Activated CD4-positive, alpha-beta T cell treated with anti-CD3 and anti-CD28 coated beads for 36 hours (primary cell): Measurements from ENCODE around the gene SELENON. TPM values are rescaled to one million over a fixed set of nuclear protein-coding genes. Genes with fewer than 3 reads are reported as not detected.

Experiments
- ATAC-seq: fragments of 200-7000 bp; cut with Tn5 transposase; one replicate; pipeline ENCODE4 v1.10.0; 2021; ENCODE audit warnings: mild to moderate bottlenecking, moderate library complexity
- CTCF ChIA-PET: fragments of 350-600 bp; sonication (Branson Sonifier 250); formaldehyde crosslinking; loops from one replicate; lab custom pipeline; 2021; ENCODE audit warnings: antibody characterized with exemption; lab: Charles Lee
- POLR2A ChIA-PET: fragments of 350-600 bp; sonication (Branson Sonifier 250); formaldehyde crosslinking; loops from one replicate; lab custom pipeline; 2021; ENCODE audit warnings: antibody characterized with exemption, inconsistent platforms; lab: Charles Lee
- DNase-seq: peaks from one replicate; pipeline ENCODE4 v3.0.0-alpha.2; 2020
- H3K27ac Mint-ChIP-seq: one replicate; pipeline ENCODE4 v1.8.0; 2021; ENCODE audit warnings: mixed read lengths
- H3K27me3 Mint-ChIP-seq: one replicate; pipeline ENCODE4 v1.8.0; 2021; ENCODE audit warnings: mixed read lengths
- H3K36me3 Mint-ChIP-seq: one replicate; pipeline ENCODE4 v1.8.0; 2021; ENCODE audit warnings: low read depth, mixed read lengths
- H3K4me1 Mint-ChIP-seq: one replicate; pipeline ENCODE4 v1.8.0; 2021; ENCODE audit warnings: mixed read lengths
- H3K4me3 Mint-ChIP-seq: one replicate; pipeline ENCODE4 v1.8.0; 2021; ENCODE audit warnings: mild to moderate bottlenecking, moderate library complexity, mixed read lengths
- H3K9me3 Mint-ChIP-seq: one replicate; pipeline ENCODE4 v1.8.0; 2021; ENCODE audit warnings: low read depth, mixed read lengths
- intact Hi-C, 2 experiments: fragments of 100-400 bp; cut with DNase I in 1 of 2; cut with micrococcal nuclease in 1 of 2; formaldehyde crosslinking; loops; one replicate each; pipeline versions ENCODE4 v1.14.2 to v1.15.1; 2022 to 2024; cut with DNase I, micrococcal nuclease
- total RNA-seq, 2 experiments: library from RNA; stranded (reverse); gene quantifications; one replicate each; pipeline ENCODE4 v1.2.3, GENCODE V29; 2021

The SELENON gene
- total RNA-seq, 2 experiments from 2014 or later = 31.5 to 33.5 TPM

DNA sequence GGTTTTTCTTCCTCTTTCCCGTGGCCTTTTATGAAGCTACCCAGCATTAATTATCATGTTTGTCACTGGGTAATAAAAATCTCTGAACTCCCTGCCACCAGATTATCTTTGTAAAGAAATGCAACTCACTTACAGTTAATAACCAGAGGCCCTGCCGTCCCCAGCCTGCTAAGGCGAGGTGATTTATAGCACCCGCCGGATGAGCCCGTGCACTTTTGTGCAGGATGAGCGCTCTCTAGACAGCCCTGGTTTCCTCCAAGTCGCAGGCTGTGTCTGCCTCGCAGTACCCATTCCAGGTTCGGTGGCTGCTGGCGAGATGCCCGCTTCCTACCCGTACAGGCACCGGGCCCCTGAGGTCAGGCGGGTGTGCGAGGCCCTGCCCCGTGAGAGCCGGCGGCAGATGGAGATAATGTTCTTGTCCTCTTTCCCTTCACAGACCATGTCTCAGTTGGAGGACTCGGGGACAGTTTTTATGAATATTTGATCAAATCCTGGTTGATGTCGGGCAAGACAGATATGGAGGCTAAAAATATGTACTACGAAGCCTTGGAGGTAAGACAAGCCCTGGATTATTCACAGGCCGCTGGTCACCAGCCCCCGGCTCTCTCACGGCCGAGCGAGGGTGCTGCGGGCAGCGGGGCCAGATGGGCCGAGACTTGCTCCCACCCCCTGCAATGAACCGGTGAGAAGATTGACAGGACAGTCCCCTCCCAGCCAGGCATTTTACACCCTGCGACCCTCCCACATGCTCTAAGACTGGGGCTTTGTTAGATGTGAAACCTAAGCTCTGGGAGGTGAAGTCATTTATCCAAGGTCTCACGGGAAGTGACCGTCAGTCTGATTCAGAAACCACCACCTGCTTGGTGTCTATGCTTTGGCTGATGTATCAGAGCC lies 28.5 kb upstream of the SELENON start:
- ChIA-PET CTCF (interaction anchor here (0.5 to 1.4 kb wide), 5 partner anchors 12 to 540 kb away, joined by 3 to 5 read pairs (median 4); no protein-coding TSS in a partner anchor), POLR2A (no interaction called here)
- Mint-ChIP-seq H3K27ac (peak overlapping the region; percentile 67), H3K4me3 (peak overlapping the region; percentile 37), H3K36me3 (peaks cover 17% of the 10 kb centered on the region), H3K9me3 (no peaks in the 10 kb centered on the region), H3K27me3 (no peaks in the 10 kb centered on the region), H3K4me1 (peaks cover 80% of the 10 kb centered on the region)
- intact Hi-C loops = no loop called here
- DNase-seq (peak; percentile 60), ATAC-seq (peak; percentile 27)

DNA sequence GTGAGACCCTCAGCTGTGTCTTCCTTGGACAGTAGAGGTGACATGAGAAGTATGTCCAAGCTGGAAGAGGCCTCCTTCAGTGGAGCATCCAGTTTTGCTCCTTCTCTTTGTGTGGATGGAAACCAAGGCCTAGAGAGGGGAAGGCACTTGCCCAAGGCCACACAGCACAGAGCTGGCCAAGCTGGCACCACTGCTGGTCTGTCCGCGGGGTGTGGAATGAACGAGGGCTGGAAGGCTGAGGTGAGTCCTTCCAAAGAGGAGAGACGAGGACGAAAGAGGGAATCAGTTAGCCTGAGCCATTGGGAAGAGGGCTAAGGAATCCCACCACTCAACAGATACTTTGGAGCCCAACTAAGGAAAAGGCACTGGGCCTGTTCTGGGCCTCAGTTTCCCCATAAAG lies 27.8 kb upstream of the SELENON start:
- Mint-ChIP-seq H3K9me3 (no peaks in the 10 kb centered on the region), H3K36me3 (peaks cover 17% of the 10 kb centered on the region), H3K4me3 (no peak overlapping the region), H3K27me3 (no peaks in the 10 kb centered on the region), H3K4me1 (peaks cover 82% of the 10 kb centered on the region), H3K27ac (peak overlapping the region; percentile 67)
- POLR2A ChIA-PET = no interaction called here
- ATAC-seq (no peak), DNase-seq (no peak)
- intact Hi-C loops = no loop called here
- CTCF ChIA-PET = interaction anchor here (0.5 to 0.6 kb wide), 3 partner anchors 85 to 780 kb away, joined by 3 read pairs; no protein-coding TSS in a partner anchor

DNA sequence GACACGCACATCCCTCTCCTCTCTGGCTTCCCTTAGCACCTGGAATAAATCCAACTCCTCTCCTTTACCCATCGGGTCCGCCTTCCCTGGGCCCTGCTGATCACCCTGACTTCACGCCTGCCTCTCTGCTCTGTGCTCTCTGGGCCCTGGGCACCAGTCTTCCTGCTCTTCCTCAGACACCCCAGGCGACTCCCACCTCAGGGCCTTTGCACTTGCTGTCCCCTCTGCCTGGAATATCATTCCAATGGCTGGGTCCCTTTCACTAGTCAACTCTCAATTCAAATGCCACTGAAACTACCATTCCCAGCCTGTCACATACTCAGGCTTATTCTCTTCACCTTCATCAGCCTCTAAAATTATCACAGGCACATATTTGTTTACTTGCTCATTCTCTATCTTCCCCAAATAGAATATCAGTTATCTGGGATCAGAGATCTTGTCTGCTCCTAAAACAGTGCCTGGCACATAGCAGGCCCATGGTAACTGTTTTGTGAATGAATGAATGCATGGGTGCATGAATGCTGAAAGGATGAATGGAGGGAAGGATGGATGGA lies 27.2 kb upstream of the SELENON start:
- Mint-ChIP-seq H3K9me3 (no peaks in the 10 kb centered on the region), H3K4me3 (no peak overlapping the region), H3K27me3 (no peaks in the 10 kb centered on the region), H3K36me3 (peaks cover 17% of the 10 kb centered on the region), H3K4me1 (peaks cover 83% of the 10 kb centered on the region), H3K27ac (peak overlapping the region; percentile 30)
- intact Hi-C loops = no loop called here
- ChIA-PET POLR2A (no interaction called here), CTCF (interaction anchor here (0.6 to 1.0 kb wide), 3 partner anchors 14 to 781 kb away, joined by 3 read pairs; no protein-coding TSS in a partner anchor)
- ATAC-seq = no peak
- no peak for DNase-seq

DNA sequence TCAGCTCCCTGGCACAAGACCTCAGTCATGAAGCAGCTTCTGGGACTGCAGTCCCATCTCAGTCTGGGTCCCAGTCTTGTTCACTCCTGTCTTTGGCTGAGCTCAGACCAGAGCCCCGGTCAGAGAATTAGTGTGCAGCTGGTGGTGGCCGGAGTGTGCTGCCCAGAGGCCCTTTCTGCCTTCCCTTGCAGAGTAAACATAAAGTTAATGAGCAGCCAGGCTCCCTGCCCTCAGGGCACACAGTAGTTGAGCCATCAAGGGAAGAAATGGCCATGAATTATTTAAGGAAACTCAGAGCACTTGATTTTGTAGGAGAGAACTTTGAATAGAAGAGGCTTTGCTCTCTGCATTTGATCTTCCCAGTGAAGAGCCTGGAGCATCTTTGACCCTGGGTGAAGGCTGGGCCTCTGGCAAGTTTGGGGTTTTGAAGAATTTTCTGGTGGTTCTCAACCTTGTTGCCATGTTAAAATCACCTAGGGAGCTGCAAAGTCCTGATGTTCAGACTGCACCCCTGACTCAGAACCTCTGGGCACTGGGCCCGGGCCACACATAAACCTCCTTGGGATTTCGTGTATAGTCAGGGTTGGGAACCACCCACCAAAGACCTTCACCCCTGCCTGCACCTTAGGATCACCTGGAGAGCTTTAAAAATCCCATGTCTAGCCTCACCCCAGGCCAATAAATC lies 26.4 kb upstream of the SELENON start:
- H3K36me3 Mint-ChIP-seq = peaks cover 17% of the 10 kb centered on the region
- intact Hi-C loops = loop anchor here (2.0 kb wide), 3 partner anchors 97 to 165 kb away; partner anchors contain the start of gene MAN1C1 (in 1 of the 2)
- peak overlapping the region; percentile 76 for H3K27ac Mint-ChIP-seq
- ATAC-seq (no peak), DNase-seq (no peak)
- POLR2A ChIA-PET = interaction anchor here (0.6 to 1.4 kb wide), 4 partner anchors 15 to 865 kb away, joined by 3 to 4 read pairs (median 4); no protein-coding TSS in a partner anchor
- peak overlapping the region; percentile 57 for H3K4me3 Mint-ChIP-seq
- H3K4me1 Mint-ChIP-seq = peaks cover 90% of the 10 kb centered on the region
- no peaks in the 10 kb centered on the region for H3K27me3 Mint-ChIP-seq
- CTCF ChIA-PET = interaction anchor here (0.6 to 1.3 kb wide), 6 partner anchors 14 to 1224 kb away, joined by 3 to 5 read pairs (median 4); no protein-coding TSS in a partner anchor
- no peaks in the 10 kb centered on the region for H3K9me3 Mint-ChIP-seq

- H3K27ac Mint-ChIP-seq = peak overlapping the region; percentile 76
- ChIA-PET POLR2A (interaction anchor here (1.2 to 1.4 kb wide), 3 partner anchors 14 to 131 kb away, joined by 3 to 4 read pairs (median 3); no protein-coding TSS in a partner anchor), CTCF (interaction anchor here (0.6 to 1.3 kb wide), 6 partner anchors 15 to 1223 kb away, joined by 3 to 6 read pairs (median 4); no protein-coding TSS in a partner anchor)
- intact Hi-C loops = loop anchor here (2.0 kb wide), 3 partner anchors 98 to 166 kb away; partner anchors contain the start of gene MAN1C1 (in 1 of the 2)
- ATAC-seq (no peak), DNase-seq (no peak)
- H3K9me3 Mint-ChIP-seq = no peaks in the 10 kb centered on the region
- H3K27me3 Mint-ChIP-seq = no peaks in the 10 kb centered on the region
- peaks cover 17% of the 10 kb centered on the region for H3K36me3 Mint-ChIP-seq
- peaks cover 85% of the 10 kb centered on the region for H3K4me1 Mint-ChIP-seq
- peak overlapping the region; percentile 57 for H3K4me3 Mint-ChIP-seq
These were observed 25.7 kb upstream of the SELENON start for GRCh38 chr1:25774206-25774803.

GRCh38 chr1:25774921-25775771 lies 24.8 kb upstream of the SELENON start:
- ChIA-PET CTCF (interaction anchor here (0.6 to 1.2 kb wide), 4 partner anchors 16 to 166 kb away, joined by 3 to 6 read pairs (median 4); no protein-coding TSS in a partner anchor), POLR2A (interaction anchor here (0.5 to 1.4 kb wide), 5 partner anchors 10 to 132 kb away, joined by 3 to 4 read pairs (median 3); no protein-coding TSS in a partner anchor)
- Mint-ChIP-seq H3K27ac (peak overlapping the region; percentile 84), H3K4me1 (peaks cover 80% of the 10 kb centered on the region), H3K36me3 (peaks cover 17% of the 10 kb centered on the region), H3K27me3 (no peaks in the 10 kb centered on the region), H3K4me3 (peak overlapping the region; percentile 57), H3K9me3 (no peaks in the 10 kb centered on the region)
- intact Hi-C loops = loop anchor here (1.0 to 2.0 kb wide), 6 partner anchors 21 to 166 kb away; partner anchors contain the start of gene MAN1C1 (in 1 of the 2)
- peak; percentile 85 for ATAC-seq
- peak; percentile 94 for DNase-seq

- intact Hi-C loops = no loop called here
- H3K27ac Mint-ChIP-seq = no peak overlapping the region
- ChIA-PET POLR2A (no interaction called here), CTCF (interaction anchor here (0.6 kb wide), 2 partner anchors 9 to 54 kb away, joined by 3 to 4 read pairs; no protein-coding TSS in a partner anchor)
- H3K9me3 Mint-ChIP-seq = no peaks in the 10 kb centered on the region
- no peaks in the 10 kb centered on the region for H3K36me3 Mint-ChIP-seq
- DNase-seq (no peak), ATAC-seq (no peak)
- peaks cover 40% of the 10 kb centered on the region for H3K4me1 Mint-ChIP-seq
- no peak overlapping the region for H3K4me3 Mint-ChIP-seq
- H3K27me3 Mint-ChIP-seq = no peaks in the 10 kb centered on the region
These were observed 20.6 kb upstream of the SELENON start for GRCh38 chr1:25779388-25779787.

DNA sequence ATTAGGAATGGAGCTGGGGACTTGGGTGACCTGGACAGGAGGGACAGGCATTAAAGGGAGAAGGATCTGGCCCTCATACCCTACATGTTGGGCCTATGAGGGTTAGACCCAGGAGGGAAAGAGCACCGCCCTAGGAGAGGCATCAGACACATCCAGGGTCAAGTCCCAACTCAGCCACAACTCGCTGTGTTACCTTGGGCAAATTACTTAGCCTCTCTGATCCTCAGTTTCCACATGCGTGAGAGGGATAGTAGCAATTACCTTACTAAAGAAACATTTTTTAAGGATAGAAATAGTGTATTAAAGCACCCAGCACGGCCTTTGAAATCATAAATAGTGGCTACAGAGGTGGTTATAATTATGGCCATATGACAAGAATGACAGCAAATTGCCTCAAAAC lies 20.1 kb upstream of the SELENON start:
- POLR2A ChIA-PET = interaction anchor here (0.7 kb wide), 1 partner anchor 64 kb away, joined by 4 read pairs; no protein-coding TSS in a partner anchor
- intact Hi-C loops = no loop called here

GRCh38 chr1:25780318-25781129 lies 19.5 kb upstream of the SELENON start:
- Mint-ChIP-seq H3K36me3 (no peaks in the 10 kb centered on the region), H3K9me3 (no peaks in the 10 kb centered on the region), H3K4me3 (no peak overlapping the region), H3K27me3 (no peaks in the 10 kb centered on the region), H3K27ac (no peak overlapping the region), H3K4me1 (peaks cover 29% of the 10 kb centered on the region)
- ChIA-PET POLR2A (interaction anchor here (0.7 kb wide), 1 partner anchor 64 kb away, joined by 4 read pairs; no protein-coding TSS in a partner anchor), CTCF (interaction anchor here (1.3 kb wide), 1 partner anchor 18 kb away, joined by 6 read pairs; no protein-coding TSS in a partner anchor)
- ATAC-seq (no peak), DNase-seq (no peak)
- intact Hi-C loops = no loop called here

More for the DNA sequence above, 20.1 kb upstream of the SELENON start:
- Mint-ChIP-seq H3K36me3 (no peaks in the 10 kb centered on the region), H3K4me3 (no peak overlapping the region), H3K27me3 (no peaks in the 10 kb centered on the region), H3K4me1 (peaks cover 35% of the 10 kb centered on the region), H3K27ac (no peak overlapping the region), H3K9me3 (no peaks in the 10 kb centered on the region)
- ATAC-seq (no peak), DNase-seq (no peak)
- CTCF ChIA-PET = interaction anchor here (0.6 to 1.3 kb wide), 2 partner anchors 10 to 18 kb away, joined by 4 to 6 read pairs; no protein-coding TSS in a partner anchor
